GM12878 (cell line): ENCODE results near the gene VCAN. TPM values are rescaled to one million over a fixed set of nuclear protein-coding genes. Genes with fewer than 3 reads are reported as not detected.

ENCODE experiments used
- ATAC-seq: fragments of 200-7000 bp; cut with Tn5 transposase; 3 replicates; pipeline ENCODE4 v1.9.1; 2020; ENCODE audit warnings: mild to moderate bottlenecking, moderate library complexity
- BruUV-seq: library from RNA; stranded (reverse); fragments of 400-500 nt; replicated peaks from 2 replicates; lab custom pipeline; 2021; lab: Mats Ljungman, UMichigan
- CTCF ChIA-PET: fragments of 300-600 bp; sonication (Branson Sonifier 250); formaldehyde crosslinking; extraction: SDS; loops from one replicate; lab custom pipeline; 2021; ENCODE audit warnings: inconsistent platforms; lab: Yijun Ruan, JAX
- POLR2A ChIA-PET: fragments of 350-600 bp; formaldehyde crosslinking; extraction: SDS; loops from one replicate; lab custom pipeline; 2021; ENCODE audit warnings: inconsistent platforms; lab: Charles Lee
- RAD21 ChIA-PET: fragments of 300-600 bp; sonication (Branson Sonifier 250); formaldehyde crosslinking; loops from one replicate; lab custom pipeline; 2023; ENCODE audit warnings: antibody characterized with exemption; ENCODE audit not compliant: unreplicated experiment; lab: Charles Lee
- SMC1A ChIA-PET: fragments of 300-600 bp; sonication (Branson Sonifier 250); formaldehyde crosslinking; loops from one replicate; lab custom pipeline; 2023; ENCODE audit not compliant: unreplicated experiment, uncharacterized antibody; lab: Charles Lee
- DNase-seq: peaks from one replicate; pipeline ENCODE4 v3.0.0-alpha.2; 2011; ENCODE audit warnings: low read depth, low spot score
- FAIRE-seq: peaks from 3 replicates; lab custom pipeline; 2011; peaks lifted over from hg19 to GRCh38; lab: Jason Lieb, UNC
- H2AFZ ChIP-seq: 2 replicates; pipeline ENCODE4 v1.6.0; 2011; ENCODE audit warnings: low read depth, low read length, control low read depth; ENCODE audit not compliant: control insufficient read depth
- H3K27ac ChIP-seq: 2 replicates; pipeline ENCODE4 v1.5.1; 2011; ENCODE audit warnings: control low read depth; ENCODE audit not compliant: control insufficient read depth, insufficient read depth
- H3K27me3 ChIP-seq, 2 experiments: replicated peaks in 1 of 2; 2 replicates each; pipeline versions ENCODE4 v1.6.0 to v1.6.1; 2011; ENCODE audit warnings: low read length in 1 of 2; ENCODE audit not compliant: control insufficient read depth in 2 of 2, insufficient read depth in 2 of 2
- H3K36me3 ChIP-seq, 2 experiments: 2 replicates each; pipeline ENCODE4 v1.5.1; 2011; ENCODE audit warnings: low read length in 1 of 2; ENCODE audit not compliant: control insufficient read depth in 2 of 2, insufficient read depth in 2 of 2
- H3K4me1 ChIP-seq: 2 replicates; pipeline ENCODE4 v1.6.1; 2011; ENCODE audit warnings: mild to moderate bottlenecking, low read length, moderate library complexity, mixed read lengths; ENCODE audit not compliant: control insufficient read depth, insufficient read depth
- H3K4me2 ChIP-seq: 2 replicates; pipeline ENCODE4 v1.6.0; 2011; ENCODE audit warnings: control low read depth; ENCODE audit not compliant: control insufficient read depth, insufficient read depth
- H3K4me3 ChIP-seq: fragments of 200-600 bp; sonication (generic); 2 replicates; pipeline ENCODE4 v1.5.1; 2016
- H3K79me2 ChIP-seq: 2 replicates; pipeline ENCODE4 v1.6.0; 2011; ENCODE audit warnings: low read length; ENCODE audit not compliant: control insufficient read depth, insufficient read depth
- H3K9ac ChIP-seq: 2 replicates; pipeline ENCODE4 v1.8.0; 2011; ENCODE audit warnings: low read length, control low read depth, mixed read lengths; ENCODE audit not compliant: control insufficient read depth, insufficient read depth
- H3K9me3 ChIP-seq: replicated peaks from 3 replicates; pipeline ENCODE4 v1.5.1; 2011; ENCODE audit warnings: mild to moderate bottlenecking, low read length; ENCODE audit not compliant: control insufficient read depth, insufficient read depth
- H4K20me1 ChIP-seq: 2 replicates; pipeline ENCODE4 v1.6.0; 2011; ENCODE audit not compliant: control insufficient read depth, insufficient read depth
- ASH2L ChIP-seq: fragments of 300-600, 200-600 bp; sonication (generic); IDR thresholded peaks from 2 replicates; pipeline ENCODE4 v1.6.1; 2017; ENCODE audit warnings: low read depth, mild to moderate bottlenecking, borderline replicate concordance
- CHD1 ChIP-seq: IDR thresholded peaks from 2 replicates; pipeline ENCODE4 v1.6.1; 2012; ENCODE audit warnings: low read depth, low read length, improper control_type of control experiment
- EZH2 ChIP-seq: IDR thresholded peaks from 2 replicates; pipeline ENCODE4 v1.6.1; 2012; ENCODE audit warnings: low read depth, mild to moderate bottlenecking, control low read depth, inconsistent platforms, low read length, borderline replicate concordance; ENCODE audit not compliant: control insufficient read depth
- IKZF2 ChIP-seq, 2 experiments: fragments of 450-650 bp; IDR thresholded peaks; 2 replicates each; pipeline ENCODE4 v1.6.1; 2017; ENCODE audit warnings: mild to moderate bottlenecking in 2 of 2, moderate library complexity in 2 of 2
- MLLT1 ChIP-seq: fragments of 450-650 bp; IDR thresholded peaks from 2 replicates; pipeline ENCODE4 v1.6.1; 2016; ENCODE audit warnings: mild to moderate bottlenecking
- NBN ChIP-seq: fragments of 450-650 bp; IDR thresholded peaks from 2 replicates; pipeline ENCODE4 v1.6.1; 2016
- NFYB ChIP-seq: IDR thresholded peaks from 2 replicates; pipeline ENCODE4 v1.6.1; 2011; ENCODE audit warnings: low read depth, mild to moderate bottlenecking, low read length, improper control_type of control experiment, moderate library complexity; ENCODE audit not compliant: insufficient read depth
- NR2F1 ChIP-seq: fragments of 450-650 bp; conservative IDR thresholded peaks from 2 replicates; pipeline ENCODE4 v1.6.1; 2017; ENCODE audit warnings: mild to moderate bottlenecking
- RB1 ChIP-seq: fragments of 450-650 bp; formaldehyde crosslinking; IDR thresholded peaks from 2 replicates; pipeline ENCODE4 v1.6.1; 2017; ENCODE audit warnings: mild to moderate bottlenecking, borderline replicate concordance
- TBL1XR1 ChIP-seq: IDR thresholded peaks from 2 replicates; pipeline ENCODE4 v1.6.1; 2012; ENCODE audit warnings: low read depth, low read length, improper control_type of control experiment
- ZNF207 ChIP-seq: fragments of 450-650 bp; IDR thresholded peaks from 2 replicates; pipeline ENCODE4 v1.6.1; 2014; ENCODE audit warnings: antibody characterized with exemption, mild to moderate bottlenecking, borderline replicate concordance
- ZNF384 ChIP-seq: IDR thresholded peaks from 2 replicates; pipeline ENCODE4 v1.6.1; 2012; ENCODE audit warnings: low read depth, mild to moderate bottlenecking, low read length, improper control_type of control experiment, borderline replicate concordance
- ZZZ3 ChIP-seq: IDR thresholded peaks from 2 replicates; pipeline ENCODE4 v1.6.1; 2011; ENCODE audit warnings: low read depth; ENCODE audit not compliant: control insufficient read depth, insufficient read length
- WGBS: methylation state at CpG from one replicate; pipeline ENCODE4 v1.1.6; 2016; ENCODE audit warnings: low lambda C conversion rate; ENCODE audit not compliant: insufficient replicate concordance, insufficient coverage; ENCODE audit errors: missing lambda C conversion rate; 5-methylcytosine and 5-hydroxymethylcytosine counted together
- in situ Hi-C: fragments of 300-500 bp; cut with MboI; formaldehyde crosslinking; loops from 9 replicates; pipeline ENCODE4 v1.14.3; 2018; ENCODE audit warnings: mixed read lengths
- intact Hi-C: fragments of 100-400 bp; cut with micrococcal nuclease; formaldehyde crosslinking; loops from one replicate; pipeline ENCODE4 v1.14.2; 2022; ENCODE audit not compliant: unreplicated experiment
- polyA plus RNA-seq, 11 experiments: library from polyadenylated mRNA; depleted of rRNA in 4 of 11; unstranded in 6 of 11; stranded (reverse) in 5 of 11; fragments of >200 nt; fragmentation: Nextera tagmentation in 4 of 11; fragmentation: Illumina TruSeq in 1 of 11; extraction: Ambion mirVana in 4 of 11; extraction: Trizol in 1 of 11; gene quantifications; 1 replicate in 1 of 11; 2 replicates in 10 of 11; pipeline versions ENCODE4 v1.2.1 to v1.2.3, GENCODE V29; 2011 to 2016; ENCODE audit warnings: inconsistent platforms in 2 of 11, missing spikeins in 2 of 11, low read depth in 1 of 11
- total RNA-seq, 4 experiments: library from RNA; depleted of rRNA in 3 of 4; stranded (reverse); fragments of >200 nt in 3 of 4; fragmentation: Illumina TruSeq in 1 of 4; extraction: Trizol in 1 of 4; gene quantifications; 2 replicates each; pipeline versions ENCODE4 v1.2.1 to v1.2.3, GENCODE V29; 2013 to 2021

The VCAN gene
- total and polyA plus RNA-seq, 10 of the 15 experiments (the other 5 are each of a cell fraction or from before 2014, with no cell fraction given): 1.2 to 15.2 (median 4.5) TPM

- peak; percentile 23 for FAIRE-seq
- intact Hi-C loops: loop anchor here (5.0 kb wide), 2 partner anchors 87 to 588 kb away; no protein-coding TSS in a partner anchor
- ChIA-PET RAD21 (interaction anchor here (1.1 kb wide), 1 partner anchor 1122 kb away, joined by 4 read pairs; no protein-coding TSS in a partner anchor), SMC1A (interaction anchor here (0.7 to 1.1 kb wide), 2 partner anchors 14 to 1123 kb away, joined by 3 to 4 read pairs; no protein-coding TSS in a partner anchor), POLR2A (no interaction called here), CTCF (interaction anchor here (0.7 to 1.7 kb wide), 5 partner anchors 834 to 1232 kb away, joined by 3 to 7 read pairs (median 3); no protein-coding TSS in a partner anchor)
- ATAC-seq: no peak
- peaks cover 12 to 15% of the 10 kb centered on the region in 2 experiments for H3K27me3 ChIP-seq
- H3K4me2 ChIP-seq: peak overlapping the region; percentile 87; the same call in 1 of the 2 replicates
- no peaks in the 10 kb centered on the region for H4K20me1 ChIP-seq
- H3K9me3 ChIP-seq: no peaks in the 10 kb centered on the region
- no TSS peak for BruUV-seq
- H3K27ac ChIP-seq: no peak overlapping the region
- no peak for DNase-seq
- 78% methylated on average over 8 of the region's 8 CpGs for WGBS
- H3K4me3 ChIP-seq: no peak overlapping the region
- H3K9ac ChIP-seq: no peak overlapping the region
- no peaks in the 10 kb centered on the region for H3K79me2 ChIP-seq
- H3K36me3 ChIP-seq: no peaks in the 10 kb centered on the region
- in situ Hi-C loops: loop anchor here (10.0 kb wide), 1 partner anchor 1120 kb away; no protein-coding TSS in a partner anchor
- H2AFZ ChIP-seq: no peak overlapping the region
- TF ChIP-seq MLLT1: no peak
- no peak for TF ChIP-seq EZH2
- TF ChIP-seq TBL1XR1: no peak
- no peak for TF ChIP-seq ZNF207
- no peak for TF ChIP-seq NFYB
- no peak for TF ChIP-seq ASH2L
- TF ChIP-seq ZNF384: no peak
- TF ChIP-seq RB1: no peak
- no peak for TF ChIP-seq NR2F1
- TF ChIP-seq ZZZ3: no peak
- no peak for TF ChIP-seq CHD1
- no peak for TF ChIP-seq IKZF2 (IDR thresholded peaks at IDR 0.05)
- no peak for TF ChIP-seq NBN
- H3K4me1 ChIP-seq: 0 out of 2 replicates have a peak, but pooled peaks cover 10% of the 10 kb centered on the region
Measured at GRCh38 chr5:83474991-83475390, 3.4 kb downstream of the VCAN start.
